Cerebellar cortex (tissue), 1 donor: ENCODE results near the gene ITGB3.
A peak's percentile ranks its signal among the peaks of the same experiment; 100 is the strongest.
"Not testable (repeated sequence)": the region's sequence is repeated elsewhere in the genome, so short reads cannot be mapped to it uniquely, and the experiment has no call there.

ENCODE experiments used
- DNase-seq: peaks from one replicate; pipeline ENCODE4 v3.0.0-alpha.2; 2015; ENCODE audit warnings: low spot score

Gene ITGB3

GRCh38 chr17:47253541-47254402 lies at the start of gene ITGB3:
Gene ITGB3 (plus strand): TSS chr17:47253827. CDS start chr17:47253862, 35 bp downstream.
- peak; percentile 9 for DNase-seq

DNA sequence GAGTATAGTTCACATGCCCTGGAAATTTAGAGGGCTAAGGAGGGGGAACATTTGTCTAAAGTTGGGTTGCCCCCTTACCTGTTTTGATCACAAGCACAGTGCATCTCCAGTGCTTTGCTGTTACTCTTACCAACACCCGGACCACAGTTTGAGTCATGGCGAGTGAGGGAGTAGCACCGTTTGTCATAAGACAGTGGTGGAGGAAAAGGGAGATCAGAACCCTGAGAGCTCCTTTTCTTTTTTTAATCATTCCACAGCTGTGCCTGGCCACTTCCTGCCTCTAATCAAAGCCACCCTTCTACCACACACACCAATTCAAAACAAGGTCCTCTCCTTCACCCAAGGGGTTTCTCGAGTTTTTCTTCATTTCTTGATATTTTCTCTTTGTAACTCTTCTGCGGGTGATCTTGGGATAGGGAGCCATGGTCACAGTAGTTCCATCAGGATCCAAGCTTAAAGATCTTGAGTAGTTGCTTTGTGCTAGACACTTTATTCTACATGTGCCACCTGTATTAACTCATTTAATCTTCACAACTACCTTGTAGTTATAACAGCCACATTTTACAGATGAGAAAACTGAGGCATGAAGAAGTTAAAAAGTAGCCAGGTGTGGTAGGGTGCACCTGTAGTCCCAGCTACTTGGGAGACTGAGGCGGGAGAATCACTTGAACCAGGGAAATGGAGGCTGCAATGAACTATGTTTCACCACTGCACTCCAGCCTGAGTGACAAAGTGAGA lies 49.5 kb upstream of the ITGB3 start:
- DNase-seq = no peak

DNA sequence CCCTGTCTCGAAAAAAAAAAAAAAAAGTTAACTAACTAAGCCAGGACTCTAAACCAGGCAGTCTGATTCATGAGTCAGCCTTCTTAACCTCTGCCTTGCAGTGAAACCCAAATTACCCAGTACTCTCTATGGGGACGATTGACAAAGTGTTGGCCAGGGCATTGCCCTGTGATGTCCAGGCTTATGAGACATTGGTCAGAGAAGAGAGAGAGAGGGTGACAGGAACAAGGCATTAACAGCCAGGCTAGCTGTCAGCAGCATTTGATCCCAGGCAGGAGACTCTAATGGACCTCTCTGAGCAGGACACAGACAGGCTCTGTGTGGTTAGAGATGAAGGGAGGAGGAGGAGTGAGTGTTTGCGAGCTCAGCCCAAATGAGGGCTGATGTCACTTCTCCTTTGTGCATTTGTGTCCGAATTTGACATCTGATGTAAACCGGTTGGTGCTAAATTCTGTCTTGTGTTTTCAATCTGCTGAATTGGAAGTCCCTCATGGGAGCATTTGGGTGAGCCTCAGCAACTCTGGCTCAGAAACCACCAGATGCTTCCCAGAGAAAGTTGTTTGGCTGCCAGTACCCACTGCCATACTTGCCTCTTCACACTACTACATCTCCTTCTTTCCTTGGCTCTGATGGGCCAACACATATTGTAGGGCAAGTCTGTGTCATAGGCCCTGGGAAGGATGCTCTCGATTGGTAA lies 48.8 kb upstream of the ITGB3 start:
- no peak for DNase-seq

DNA sequence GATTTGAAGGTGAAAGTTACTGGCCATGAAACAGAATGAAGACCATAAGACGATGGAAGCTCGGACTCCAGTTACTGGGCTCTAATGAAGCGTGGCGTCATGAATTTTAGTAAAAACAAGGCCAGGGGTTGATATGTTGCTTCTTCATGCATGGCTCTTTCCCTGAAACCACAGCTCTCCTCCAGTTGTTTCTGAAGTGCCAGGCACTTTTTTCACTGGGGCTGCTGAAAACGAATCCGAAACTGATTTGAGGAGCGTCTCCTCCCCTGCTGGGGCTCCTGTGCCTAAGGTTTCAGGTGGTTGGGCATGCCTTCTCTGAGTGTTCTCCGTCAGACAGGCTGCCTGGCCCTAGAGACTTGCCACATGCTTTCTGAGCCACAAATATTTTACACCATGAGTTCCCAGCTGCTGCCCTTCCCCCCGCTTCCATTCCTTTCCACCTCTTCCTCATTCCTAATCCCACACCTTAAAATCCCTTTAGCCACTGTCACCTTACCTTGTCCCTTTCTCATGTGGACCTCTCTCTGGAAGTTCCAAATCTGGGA lies 48.1 kb upstream of the ITGB3 start:
- DNase-seq = no peak

- DNase-seq = no peak
Measured at GRCh38 chr17:47207143-47208067, 46.2 kb upstream of the ITGB3 start.

- no peak for DNase-seq
Measured at GRCh38 chr17:47208744-47209488, 44.7 kb upstream of the ITGB3 start, which contains the start of gene MYL4. Gene MYL4 (plus strand): TSS chr17:47209348. CDS start chr17:47209423, 75 bp downstream.

GRCh38 chr17:47209499-47209898 lies 44.1 kb upstream of the ITGB3 start:
- no peak for DNase-seq

DNA sequence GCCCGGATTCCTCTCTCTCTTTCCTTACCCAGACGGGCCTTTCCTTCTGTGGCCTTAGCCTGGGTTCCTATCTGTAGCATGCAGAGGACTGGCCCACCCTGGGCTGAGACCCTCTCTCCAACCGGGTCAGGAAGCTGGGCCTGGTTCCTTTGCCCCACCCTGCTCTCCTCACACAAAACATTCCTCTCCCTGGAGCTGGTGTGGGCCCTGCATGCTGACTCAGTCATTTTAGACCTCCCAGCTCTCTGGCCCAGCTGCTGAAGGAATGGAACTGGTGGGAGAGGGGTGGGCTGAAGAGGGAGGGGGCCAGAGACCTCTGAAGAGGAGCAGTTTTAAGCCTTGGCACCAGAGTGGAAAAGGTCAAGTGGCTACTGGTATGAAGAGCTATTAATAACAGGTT lies 43.5 kb upstream of the ITGB3 start:
- DNase-seq = no peak

GRCh38 chr17:47210779-47211178 lies 42.8 kb upstream of the ITGB3 start:
- no peak for DNase-seq

DNA sequence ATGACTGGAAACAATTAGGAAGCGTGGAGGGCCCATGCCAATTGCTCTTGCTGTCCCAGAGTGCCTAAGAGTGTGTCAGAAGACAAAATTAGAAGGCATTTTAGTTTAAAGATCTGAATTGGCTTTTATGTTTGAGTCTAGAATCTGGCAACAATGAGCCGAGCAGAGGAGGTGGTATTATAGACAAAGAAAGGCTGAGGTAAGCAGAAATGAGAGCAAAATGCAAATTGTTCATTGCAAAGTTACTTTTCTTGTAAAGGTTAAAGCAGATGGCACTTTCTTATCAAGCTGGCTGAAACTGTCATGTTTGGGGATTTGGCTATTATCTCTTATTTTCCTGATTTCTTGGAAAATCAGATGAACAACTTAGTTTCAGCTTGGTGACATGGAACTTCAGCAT lies 41.2 kb upstream of the ITGB3 start:
- DNase-seq = no peak

- DNase-seq = no peak
Measured at GRCh38 chr17:47213540-47213939, 40.1 kb upstream of the ITGB3 start.

- no peak for DNase-seq
Measured at GRCh38 chr17:47214931-47215330, 38.7 kb upstream of the ITGB3 start.

DNA sequence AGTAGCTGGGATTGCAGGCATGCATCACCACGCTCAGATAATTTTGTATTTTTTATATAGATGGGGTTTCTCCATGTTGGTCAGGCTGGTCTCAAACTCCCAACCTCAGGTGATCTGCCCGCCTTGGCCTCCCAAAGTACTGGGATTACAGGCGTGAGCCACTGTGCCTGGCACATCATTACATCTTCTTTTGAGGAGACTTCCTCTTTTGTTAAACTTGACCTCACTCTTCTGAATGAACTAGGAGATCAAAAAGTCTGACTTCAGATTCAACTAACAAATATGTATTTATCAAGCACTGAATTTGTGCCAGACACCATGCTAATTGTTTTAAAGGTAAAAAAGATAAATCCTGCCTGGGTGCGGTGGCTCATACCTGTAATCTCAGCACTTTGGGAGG lies 36.8 kb upstream of the ITGB3 start:
- not testable (repeated sequence) for DNase-seq

- DNase-seq = not testable (repeated sequence)
Measured at GRCh38 chr17:47217279-47217678, 36.3 kb upstream of the ITGB3 start.

- DNase-seq = no peak
Measured at GRCh38 chr17:47218896-47219430, 34.7 kb upstream of the ITGB3 start.

- DNase-seq = no peak
Measured at GRCh38 chr17:47219621-47220475, 33.8 kb upstream of the ITGB3 start.

DNA sequence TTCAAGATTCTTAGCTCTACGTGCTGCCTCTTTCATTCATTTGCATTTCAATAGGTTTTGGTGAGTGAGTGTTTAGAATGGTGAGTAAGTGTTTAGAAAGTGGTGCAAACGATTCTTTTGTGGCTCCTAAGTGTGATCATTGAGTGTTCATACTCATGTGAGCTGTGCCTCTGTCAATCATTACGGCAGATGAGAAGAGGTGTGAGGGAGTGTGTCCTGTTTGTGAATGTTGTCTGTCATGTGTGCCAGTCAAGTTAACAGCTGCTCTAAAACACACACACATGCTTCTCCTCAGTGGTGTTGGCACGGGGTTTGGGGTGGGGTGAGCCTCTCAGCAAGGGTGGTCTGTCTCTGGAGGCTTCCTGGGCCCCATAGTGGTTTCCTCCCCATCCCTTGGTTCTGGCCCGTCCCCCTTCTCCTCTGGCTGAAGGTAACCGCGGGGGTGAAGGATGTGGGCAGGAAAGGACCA lies 33.1 kb upstream of the ITGB3 start:
- DNase-seq = no peak

DNA sequence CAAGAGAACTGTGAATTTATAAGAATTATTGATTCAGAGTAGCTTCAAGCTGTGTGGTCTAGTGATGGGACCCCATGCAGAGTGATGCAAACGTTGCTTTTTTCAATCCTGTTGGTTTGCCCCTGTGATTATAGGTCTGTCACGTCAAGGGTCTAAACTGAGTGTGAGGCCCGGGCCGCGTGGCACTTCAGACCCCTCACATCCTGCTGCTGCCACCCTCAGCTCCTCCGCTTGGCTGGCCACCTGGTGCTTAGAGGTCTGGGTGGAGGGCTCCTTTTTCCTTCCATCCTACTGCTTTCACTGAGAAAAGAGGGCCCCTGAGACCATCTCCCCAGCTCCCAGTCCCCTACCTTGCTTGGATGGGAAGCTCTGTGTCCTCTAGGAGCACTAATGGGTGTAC lies 32.5 kb upstream of the ITGB3 start:
- no peak for DNase-seq

DNA sequence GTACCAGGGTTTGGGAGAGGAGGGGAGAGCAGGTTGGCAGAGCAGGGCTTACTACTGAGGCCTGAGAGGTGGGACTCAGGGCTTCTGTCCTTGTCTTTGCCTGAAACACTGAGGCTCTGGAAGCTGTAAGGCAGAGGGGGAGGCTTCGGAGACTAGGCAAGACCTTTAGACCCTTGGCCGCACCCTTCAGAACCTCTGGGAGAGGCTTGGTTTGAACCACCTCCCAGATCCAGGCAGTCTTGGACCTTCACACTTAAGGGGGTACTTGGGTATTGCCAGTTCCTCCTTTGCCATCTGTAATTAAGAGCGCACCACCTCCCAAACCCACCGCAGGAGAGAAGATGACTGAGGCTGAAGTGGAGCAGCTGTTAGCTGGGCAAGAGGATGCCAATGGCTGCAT lies 31.6 kb upstream of the ITGB3 start:
- no peak for DNase-seq
